HCT116 (cell line): ENCODE measurements around the gene GLCE. TPM values are rescaled to one million over a fixed set of nuclear protein-coding genes. Genes with fewer than 3 reads are reported as not detected.

Source experiments
- ATAC-seq: fragments of 200-7000 bp; cut with Tn5 transposase; 2 replicates; pipeline ENCODE4 v1.9.1; 2020; ENCODE audit warnings: mild to moderate bottlenecking, moderate library complexity
- BruUV-seq: library from RNA; stranded (reverse); fragments of 400-500 nt; replicated peaks from 2 replicates; lab custom pipeline; 2021; lab: Mats Ljungman, UMichigan
- CTCF ChIA-PET: fragments of 300-600 bp; sonication (Branson Sonifier 250); formaldehyde crosslinking; loops from one replicate; lab custom pipeline; 2021; ENCODE audit warnings: antibody characterized with exemption; lab: Charles Lee
- POLR2A ChIA-PET: fragments of 300-600, 350-600 bp; sonication (Branson Sonifier 250); formaldehyde crosslinking; loops from one replicate; lab custom pipeline; 2021; ENCODE audit warnings: antibody characterized with exemption; lab: Charles Lee
- RAD21 ChIA-PET, 2 experiments: fragments of 300-600 bp; sonication (Branson Sonifier 250); formaldehyde crosslinking; loops; one replicate each; lab custom pipeline; 2023; ENCODE audit warnings: low total read pairs in 2 of 2; ENCODE audit not compliant: uncharacterized antibody in 2 of 2, unreplicated experiment in 2 of 2, low non-redundant PET in 1 of 2; lab: Charles Lee
- DNase-seq: peaks from one replicate; pipeline ENCODE4 v3.0.0-alpha.2; 2010; ENCODE audit warnings: low read depth, low spot score
- H2AFZ ChIP-seq: fragments of 200-600 bp; shearing (Covaris generic), sonication (generic); 2 replicates; pipeline ENCODE4 v1.6.1; 2017; ENCODE audit warnings: low read depth, mixed run types, mixed read lengths, antibody characterized with exemption, low read length; ENCODE audit not compliant: poor library complexity, severe bottlenecking
- H3K27ac ChIP-seq: 2 replicates; pipeline ENCODE4 v1.5.1; 2012; ENCODE audit warnings: low read depth, low read length
- H3K27me3 ChIP-seq: fragments of 200-600 bp; sonication (generic); 2 replicates; pipeline ENCODE4 v1.6.1; 2016; ENCODE audit warnings: mixed run types, low read length, mixed read lengths; ENCODE audit not compliant: insufficient read depth
- H3K36me3 ChIP-seq, 2 experiments: fragments of 200-500 bp in 1 of 2; fragments of 200-600 bp in 1 of 2; sonication (Bioruptor generic) in 1 of 2; sonication (generic) in 1 of 2; 2 replicates each; pipeline versions ENCODE4 v1.5.1 to v1.6.1; 2014 to 2016; ENCODE audit warnings: low read length in 2 of 2, inconsistent platforms in 1 of 2, mixed read lengths in 1 of 2, mixed run types in 1 of 2; ENCODE audit not compliant: insufficient read depth in 2 of 2, control insufficient read depth in 1 of 2
- H3K4me1 ChIP-seq, 2 experiments: fragments of 200-600 bp in 1 of 2; sonication (generic) in 1 of 2; 2 replicates each; pipeline versions ENCODE4 v1.5.1 to v1.6.1; 2012 to 2017; ENCODE audit warnings: low read length in 2 of 2, inconsistent platforms in 1 of 2, mild to moderate bottlenecking in 1 of 2, mixed read lengths in 1 of 2, mixed run types in 1 of 2, moderate library complexity in 1 of 2; ENCODE audit not compliant: insufficient read depth in 2 of 2, control insufficient read depth in 1 of 2
- H3K4me2 ChIP-seq: fragments of 200-600 bp; sonication (generic); 2 replicates; pipeline ENCODE4 v1.6.1; 2017; ENCODE audit warnings: mixed run types, low read length, mixed read lengths
- H3K4me3 ChIP-seq, 2 experiments: fragments of 200-600 bp in 1 of 2; sonication (generic) in 1 of 2; replicated peaks in 1 of 2; 2 replicates each; pipeline ENCODE4 v1.5.1; 2011 to 2016; ENCODE audit warnings: low read length in 2 of 2, control low read depth in 1 of 2, low read depth in 1 of 2, mild to moderate bottlenecking in 1 of 2, mixed read lengths in 1 of 2, mixed run types in 1 of 2
- H3K79me2 ChIP-seq: fragments of 200-600 bp; sonication (generic); 2 replicates; pipeline ENCODE4 v1.6.1; 2017; ENCODE audit warnings: mild to moderate bottlenecking, mixed run types, low read length, moderate library complexity, mixed read lengths; ENCODE audit not compliant: insufficient read depth
- H3K9ac ChIP-seq: fragments of 200-600 bp; sonication (generic); 2 replicates; pipeline ENCODE4 v1.6.1; 2016; ENCODE audit warnings: low read length, mixed read lengths
- H3K9me2 ChIP-seq: fragments of 200-600 bp; sonication (generic), shearing (Covaris generic); 2 replicates; pipeline ENCODE4 v1.6.1; 2017; ENCODE audit warnings: mixed run types, mild to moderate bottlenecking, moderate library complexity; ENCODE audit not compliant: insufficient read depth
- H3K9me3 ChIP-seq, 2 experiments: fragments of 200-500 bp in 1 of 2; fragments of 200-600 bp in 1 of 2; sonication (Bioruptor generic) in 1 of 2; sonication (generic) in 1 of 2; 2 replicates each; pipeline ENCODE4 v1.6.1; 2014 to 2017; ENCODE audit warnings: low read length in 2 of 2, mixed read lengths in 2 of 2, inconsistent platforms in 1 of 2, low read depth in 1 of 2, mild to moderate bottlenecking in 1 of 2, mixed run types in 1 of 2, moderate library complexity in 1 of 2; ENCODE audit not compliant: control insufficient read depth in 1 of 2, insufficient read depth in 1 of 2
- H4K20me1 ChIP-seq: fragments of 200-600 bp; sonication (generic), shearing (Covaris generic); 2 replicates; pipeline ENCODE4 v1.6.1; 2017; ENCODE audit warnings: mixed run types, mild to moderate bottlenecking, moderate library complexity; ENCODE audit not compliant: insufficient read depth
- CTCF ChIP-seq, 3 experiments: fragments of 200-600 bp in 1 of 3; sonication (generic) in 1 of 3; IDR thresholded peaks in 2 of 3; conservative IDR thresholded peaks in 1 of 3; 2 replicates each; pipeline ENCODE4 v1.5.1; 2012 to 2017; ENCODE audit warnings: low read depth in 2 of 3, low read length in 2 of 3, antibody characterized with exemption in 1 of 3, borderline replicate concordance in 1 of 3, control low read depth in 1 of 3, mild to moderate bottlenecking in 1 of 3, mixed read lengths in 1 of 3, mixed run types in 1 of 3, moderate library complexity in 1 of 3; ENCODE audit not compliant: insufficient read depth in 1 of 3
- EGR1 ChIP-seq: IDR thresholded peaks from 2 replicates; pipeline ENCODE4 v1.6.1; 2012; ENCODE audit warnings: low read depth
- FOSL1 ChIP-seq: IDR thresholded peaks from 2 replicates; pipeline ENCODE4 v1.6.1; 2012; ENCODE audit warnings: low read depth
- POLR2AphosphoS5 ChIP-seq: IDR thresholded peaks from 2 replicates; pipeline ENCODE4 v1.6.1; 2011; ENCODE audit warnings: mild to moderate bottlenecking, low read depth, low read length, moderate library complexity
- REST ChIP-seq: IDR thresholded peaks from 2 replicates; pipeline ENCODE4 v1.6.1; 2012; ENCODE audit warnings: low read depth
- SP1 ChIP-seq: IDR thresholded peaks from 2 replicates; pipeline ENCODE4 v1.6.1; 2012; ENCODE audit warnings: low read depth
- YY1 ChIP-seq: IDR thresholded peaks from 2 replicates; pipeline ENCODE4 v1.6.1; 2011; ENCODE audit warnings: low read length, low read depth, moderate library complexity, mild to moderate bottlenecking; ENCODE audit not compliant: insufficient replicate concordance; ENCODE audit errors: extremely low read depth
- intact Hi-C: fragments of 100-400 bp; cut with micrococcal nuclease; formaldehyde crosslinking; loops from 2 replicates; pipeline ENCODE4 v1.10.0; 2022
- total RNA-seq: library from RNA; stranded (reverse); gene quantifications from one replicate; pipeline ENCODE4 v1.2.1, GENCODE V29; 2021; ENCODE audit not compliant: unreplicated experiment

Gene GLCE
- total RNA-seq, 1 experiment from 2014 or later: 22.2 TPM

GRCh38 chr15:69280783-69281182 is 120.3 kb downstream of the GLCE start:
- Histone ChIP-seq H3K4me1 (0 out of 4 replicates have a peak, but pooled peaks cover 0 to 4% of the 10 kb centered on the region in 2 experiments), H4K20me1 (no peaks in the 10 kb centered on the region), H2AFZ (no peak overlapping the region), H3K9me2 (no peaks in the 10 kb centered on the region), H3K4me3 (no peak overlapping the region), H3K9ac (no peak overlapping the region), H3K79me2 (no peaks in the 10 kb centered on the region), H3K36me3 (no peaks in the 10 kb centered on the region), H3K4me2 (no peak overlapping the region), H3K27ac (no peak overlapping the region), H3K9me3 (no peaks in the 10 kb centered on the region), H3K27me3 (no peaks in the 10 kb centered on the region)
- POLR2A ChIA-PET: no interaction called here
- intact Hi-C loops: no loop called here
- CTCF ChIA-PET: no interaction called here
- no TSS peak for BruUV-seq
- no peak for DNase-seq
- TF ChIP-seq POLR2AphosphoS5: no peak
- no peak for TF ChIP-seq YY1
- TF ChIP-seq SP1: no peak
- no peak for TF ChIP-seq CTCF (IDR thresholded peaks at IDR 0.05 in 2 of 3, conservative IDR thresholded peaks at IDR 0.05 in 1 of 3; ENCODE audit: borderline replicate concordance in 1 of 3, insufficient read depth in 1 of 3, low read depth in 2 of 3, low read length in 2 of 3)
- no peak for TF ChIP-seq EGR1
- ATAC-seq: no peak
- RAD21 ChIA-PET: no interaction called here

GRCh38 chr15:69282104-69282743 is 121.8 kb downstream of the GLCE start:
- Histone ChIP-seq H3K9me3 (no peaks in the 10 kb centered on the region), H3K27me3 (no peaks in the 10 kb centered on the region), H3K4me1 (no peaks in the 10 kb centered on the region), H4K20me1 (no peaks in the 10 kb centered on the region), H3K9ac (no peak overlapping the region), H3K4me2 (no peak overlapping the region), H3K9me2 (no peaks in the 10 kb centered on the region), H3K27ac (no peak overlapping the region), H3K79me2 (no peaks in the 10 kb centered on the region), H2AFZ (no peak overlapping the region), H3K4me3 (no peak overlapping the region), H3K36me3 (no peaks in the 10 kb centered on the region)
- ATAC-seq: no peak
- ChIA-PET CTCF (no interaction called here), POLR2A (no interaction called here), RAD21 (no interaction called here)
- intact Hi-C loops: no loop called here
- no TSS peak for BruUV-seq
- DNase-seq: no peak
- TF ChIP-seq REST (no peak), FOSL1 (no peak)
